OCI-LY7 (cell line): ENCODE measurements around the gene ACADM. TPM values are rescaled to one million over a fixed set of nuclear protein-coding genes. Genes with fewer than 3 reads are reported as not detected.
"Not testable (repeated sequence)": the region's sequence is repeated elsewhere in the genome, so short reads cannot be mapped to it uniquely, and the experiment has no call there.

Experiments used
- BruUV-seq: library from RNA; stranded (reverse); fragments of 400-500 nt; replicated peaks from 2 replicates; lab custom pipeline; 2021; lab: Mats Ljungman, UMichigan
- CTCF ChIA-PET: fragments of 300-600 bp; sonication (Branson Sonifier 250); formaldehyde crosslinking; loops from one replicate; lab custom pipeline; 2022; ENCODE audit warnings: antibody characterized with exemption; ENCODE audit not compliant: unreplicated experiment; lab: Charles Lee
- POLR2A ChIA-PET: fragments of 300-600 bp; sonication (Branson Sonifier 250); formaldehyde crosslinking; loops from one replicate; lab custom pipeline; 2022; ENCODE audit warnings: antibody characterized with exemption; lab: Charles Lee
- DNase-seq: peaks from one replicate; pipeline ENCODE4 v3.0.0-alpha.2; 2015; ENCODE audit warnings: low spot score
- H2AFZ ChIP-seq: fragments of 200-600 bp; sonication (generic), shearing (Covaris generic); 2 replicates; pipeline ENCODE4 v1.6.1; 2014; ENCODE audit warnings: mild to moderate bottlenecking, antibody characterized with exemption, low read length, moderate library complexity
- H3K27ac ChIP-seq: fragments of 200-600 bp; sonication (generic); 2 replicates; pipeline ENCODE4 v1.5.1; 2014; ENCODE audit warnings: mixed run types, low read depth, mild to moderate bottlenecking, moderate library complexity, low read length, inconsistent platforms; ENCODE audit not compliant: poor library complexity, severe bottlenecking
- H3K36me3 ChIP-seq: fragments of 200-600 bp; sonication (generic); 2 replicates; pipeline ENCODE4 v1.6.1; 2014; ENCODE audit warnings: mild to moderate bottlenecking, antibody characterized with exemption, low read length, moderate library complexity, mixed read lengths; ENCODE audit not compliant: insufficient read depth
- H3K4me1 ChIP-seq: fragments of 200-600 bp; sonication (generic); 2 replicates; pipeline ENCODE4 v1.5.1; 2014; ENCODE audit warnings: mild to moderate bottlenecking, low read length; ENCODE audit not compliant: insufficient read depth, poor library complexity, severe bottlenecking
- H3K4me2 ChIP-seq: fragments of 200-600 bp; sonication (generic); 2 replicates; pipeline ENCODE4 v1.6.1; 2014; ENCODE audit warnings: mild to moderate bottlenecking, low read length
- H3K4me3 ChIP-seq: fragments of 200-600 bp; sonication (generic); 2 replicates; pipeline ENCODE4 v1.5.1; 2014; ENCODE audit warnings: mild to moderate bottlenecking, low read depth, low read length; ENCODE audit not compliant: poor library complexity, severe bottlenecking
- H3K79me2 ChIP-seq: fragments of 200-600 bp; sonication (generic); 2 replicates; pipeline ENCODE4 v1.6.1; 2016; ENCODE audit warnings: low read depth, mild to moderate bottlenecking, low read length, moderate library complexity, mixed read lengths; ENCODE audit not compliant: insufficient read depth
- H3K9me2 ChIP-seq: fragments of 200-600 bp; sonication (generic); 2 replicates; pipeline ENCODE4 v1.6.1; 2016; ENCODE audit warnings: mild to moderate bottlenecking, low read length, mixed read lengths; ENCODE audit not compliant: insufficient read depth
- H3K9me3 ChIP-seq: fragments of 200-600 bp; sonication (generic); 2 replicates; pipeline ENCODE4 v1.6.1; 2014; ENCODE audit warnings: mild to moderate bottlenecking, mixed run types, low read length, mixed read lengths
- H4K20me1 ChIP-seq: fragments of 200-600 bp; sonication (generic); 2 replicates; pipeline ENCODE4 v1.6.1; 2014; ENCODE audit warnings: mild to moderate bottlenecking, antibody characterized with exemption, low read length, moderate library complexity, mixed read lengths; ENCODE audit not compliant: insufficient read depth
- CTCF ChIP-seq: fragments of 200-600 bp; sonication (generic); conservative IDR thresholded peaks from 2 replicates; pipeline ENCODE4 v1.5.1; 2014; ENCODE audit warnings: mild to moderate bottlenecking, antibody characterized with exemption, low read length, moderate library complexity, mixed read lengths
- EZH2phosphoT487 ChIP-seq: fragments of 200-600 bp; sonication (generic); IDR thresholded peaks from 2 replicates; pipeline ENCODE4 v1.6.1; 2018; ENCODE audit warnings: low read depth, borderline replicate concordance, mild to moderate bottlenecking, mixed run types, antibody characterized with exemption, low read length, moderate library complexity, mixed read lengths
- intact Hi-C: fragments of 100-400 bp; cut with micrococcal nuclease; formaldehyde crosslinking; loops from one replicate; pipeline ENCODE4 v1.10.0; 2022; ENCODE audit not compliant: unreplicated experiment
- total RNA-seq, 2 experiments: library from RNA; depleted of rRNA in 1 of 2; stranded (reverse); fragments of >200 nt in 1 of 2; shearing (Covaris generic) in 1 of 2; gene quantifications; 2 replicates each; pipeline ENCODE4 v1.2.3, GENCODE V29; 2014 to 2022

ACADM gene
- total RNA-seq, 2 experiments from 2014 or later: 137 to 248 TPM

- ChIA-PET POLR2A (interaction anchor here (0.6 kb wide), 1 partner anchor 182 kb away, joined by 4 read pairs; no protein-coding TSS in a partner anchor), CTCF (interaction anchor here (0.6 kb wide), 1 partner anchor 10 kb away, joined by 3 read pairs; no protein-coding TSS in a partner anchor)
- TF ChIP-seq EZH2phosphoT487 (no peak), CTCF (no peak)
- Histone ChIP-seq H3K9me3 (no peaks in the 10 kb centered on the region), H3K79me2 (peaks cover 8% of the 10 kb centered on the region; the same call in 1 of the 2 replicates), H3K4me3 (no peak overlapping the region), H4K20me1 (peaks cover 9% of the 10 kb centered on the region; the same call in 1 of the 2 replicates), H3K36me3 (peaks cover 65% of the 10 kb centered on the region), H2AFZ (no peak overlapping the region), H3K4me2 (no peak overlapping the region), H3K27ac (no peak overlapping the region), H3K4me1 (peaks cover 4% of the 10 kb centered on the region), H3K9me2 (no peaks in the 10 kb centered on the region)
- no peak for DNase-seq
- intact Hi-C loops: no loop called here
- BruUV-seq: no TSS peak
These were observed 72.7 kb downstream of the ACADM start for GRCh38 chr1:75797273-75797588.

DNA sequence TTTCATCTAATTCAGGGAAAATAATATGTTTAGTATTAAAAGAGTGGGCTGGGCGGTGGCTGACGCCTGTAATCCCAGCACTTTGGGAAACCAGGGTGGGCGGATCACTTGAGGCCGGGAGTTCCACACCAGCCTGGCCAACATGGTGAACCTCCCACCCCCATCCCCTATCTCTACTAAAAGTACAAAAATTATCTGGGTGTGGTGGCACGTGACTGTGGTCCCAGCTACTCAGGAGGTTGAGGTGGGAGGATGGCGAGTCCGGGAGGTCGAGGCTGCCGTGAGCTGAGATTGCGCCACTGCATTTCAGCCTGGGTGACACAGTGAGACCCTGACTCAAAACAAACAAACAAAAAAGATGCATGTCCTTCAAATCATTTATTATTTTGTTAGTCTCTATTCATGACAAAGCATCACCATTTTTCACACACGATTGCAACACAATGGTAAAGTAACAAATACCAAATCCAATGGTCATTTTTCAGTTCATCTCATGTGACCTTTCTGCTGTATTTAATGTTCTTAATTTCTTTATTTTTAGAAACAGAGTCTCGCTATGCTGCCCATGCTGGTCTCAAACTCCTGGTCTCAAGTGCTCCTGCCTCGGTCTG is 73.2 kb downstream of the ACADM start:
- Histone ChIP-seq H3K4me1 (no peaks in the 10 kb centered on the region), H3K36me3 (peaks cover 60% of the 10 kb centered on the region), H4K20me1 (peaks cover 6% of the 10 kb centered on the region; the same call in 1 of the 2 replicates), H3K79me2 (peaks cover 5% of the 10 kb centered on the region; the same call in 1 of the 2 replicates), H3K4me2 (no peak overlapping the region), H3K9me2 (no peaks in the 10 kb centered on the region), H3K9me3 (no peaks in the 10 kb centered on the region), H2AFZ (no peak overlapping the region), H3K4me3 (no peak overlapping the region), H3K27ac (no peak overlapping the region)
- CTCF ChIA-PET: interaction anchor here (0.6 kb wide), 1 partner anchor 9 kb away, joined by 3 read pairs; no protein-coding TSS in a partner anchor
- TF ChIP-seq EZH2phosphoT487 (no peak), CTCF (no peak)
- intact Hi-C loops: no loop called here
- no TSS peak for BruUV-seq
- DNase-seq: no peak
- POLR2A ChIA-PET: no interaction called here

- POLR2A ChIA-PET: interaction anchor here (0.7 to 1.3 kb wide), 7 partner anchors 11 to 417 kb away, joined by 3 to 5 read pairs (median 4); partner anchors contain the start of gene RABGGTB
- H3K27ac ChIP-seq, H3K79me2 ChIP-seq, H4K20me1 ChIP-seq, H2AFZ ChIP-seq, CTCF ChIA-PET, H3K4me3 ChIP-seq, H3K4me2 ChIP-seq, DNase-seq, H3K4me1 ChIP-seq, H3K9me3 ChIP-seq, intact Hi-C loops, H3K9me2 ChIP-seq, BruUV-seq: not testable (repeated sequence)
- peaks cover 22% of the 10 kb centered on the region for H3K36me3 ChIP-seq
These were observed 77.0 kb downstream of the ACADM start for GRCh38 chr1:75801480-75801879.
